ENCODE results near the gene PDK4. TPM values are rescaled to one million over a fixed set of nuclear protein-coding genes. Genes with fewer than 3 reads are reported as not detected.

Gene PDK4
- total RNA-seq, 1 experiment from 2014 or later, result 7.1 TPM

DNA sequence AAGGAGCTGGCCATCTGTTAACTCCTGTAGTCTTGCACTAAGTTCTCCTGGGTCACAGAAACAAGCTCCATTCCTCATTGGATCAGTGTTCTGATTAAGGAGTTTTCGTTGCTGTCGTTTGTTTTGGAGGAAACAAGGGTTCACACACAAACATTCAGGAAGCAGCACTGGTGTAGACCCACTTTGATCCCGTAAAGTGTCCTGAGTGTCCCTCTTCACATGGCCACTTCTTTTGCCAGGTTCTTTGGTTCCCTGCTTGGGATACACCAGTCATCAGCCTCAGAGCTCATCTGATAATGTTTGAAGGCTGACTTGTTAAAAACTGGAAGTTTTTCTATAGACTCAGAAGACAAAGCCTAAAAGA lies 10.9 kb downstream of the PDK4 start:
- BruUV-seq (replicated peaks), result no TSS peak
- H3K4me3 Mint-ChIP-seq (ENCODE audit: low read depth, unreplicated experiment), result no peak overlapping the region
- H3K9me3 Mint-ChIP-seq (ENCODE audit: low read depth, unreplicated experiment), result no peaks in the 10 kb centered on the region
- H3K36me3 Mint-ChIP-seq (ENCODE audit: insufficient read depth, unreplicated experiment), result no peaks in the 10 kb centered on the region
- intact Hi-C loops (cut with micrococcal nuclease; ENCODE audit: unreplicated experiment), result loop anchor here (5.0 kb wide), 1 partner anchor 38 kb away; no protein-coding TSS in a partner anchor
- TF ChIP-seq, protein P1, sequence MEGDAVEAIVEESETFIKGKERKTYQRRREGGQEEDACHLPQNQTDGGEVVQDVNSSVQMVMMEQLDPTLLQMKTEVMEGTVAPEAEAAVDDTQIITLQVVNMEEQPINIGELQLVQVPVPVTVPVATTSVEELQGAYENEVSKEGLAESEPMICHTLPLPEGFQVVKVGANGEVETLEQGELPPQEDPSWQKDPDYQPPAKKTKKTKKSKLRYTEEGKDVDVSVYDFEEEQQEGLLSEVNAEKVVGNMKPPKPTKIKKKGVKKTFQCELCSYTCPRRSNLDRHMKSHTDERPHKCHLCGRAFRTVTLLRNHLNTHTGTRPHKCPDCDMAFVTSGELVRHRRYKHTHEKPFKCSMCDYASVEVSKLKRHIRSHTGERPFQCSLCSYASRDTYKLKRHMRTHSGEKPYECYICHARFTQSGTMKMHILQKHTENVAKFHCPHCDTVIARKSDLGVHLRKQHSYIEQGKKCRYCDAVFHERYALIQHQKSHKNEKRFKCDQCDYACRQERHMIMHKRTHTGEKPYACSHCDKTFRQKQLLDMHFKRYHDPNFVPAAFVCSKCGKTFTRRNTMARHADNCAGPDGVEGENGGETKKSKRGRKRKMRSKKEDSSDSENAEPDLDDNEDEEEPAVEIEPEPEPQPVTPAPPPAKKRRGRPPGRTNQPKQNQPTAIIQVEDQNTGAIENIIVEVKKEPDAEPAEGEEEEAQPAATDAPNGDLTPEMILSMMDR (IDR thresholded peaks at IDR 0.05; ENCODE audit: unreplicated experiment), result no peak
- no peak overlapping the region for H3K27ac Mint-ChIP-seq (ENCODE audit: unreplicated experiment)
- CTCF ChIA-PET, result no interaction called here
- H3K4me1 Mint-ChIP-seq (ENCODE audit: low read depth, unreplicated experiment), result no peaks in the 10 kb centered on the region
- no peak for DNase-seq
- H3K27me3 Mint-ChIP-seq (ENCODE audit: unreplicated experiment), result no peaks in the 10 kb centered on the region

DNA sequence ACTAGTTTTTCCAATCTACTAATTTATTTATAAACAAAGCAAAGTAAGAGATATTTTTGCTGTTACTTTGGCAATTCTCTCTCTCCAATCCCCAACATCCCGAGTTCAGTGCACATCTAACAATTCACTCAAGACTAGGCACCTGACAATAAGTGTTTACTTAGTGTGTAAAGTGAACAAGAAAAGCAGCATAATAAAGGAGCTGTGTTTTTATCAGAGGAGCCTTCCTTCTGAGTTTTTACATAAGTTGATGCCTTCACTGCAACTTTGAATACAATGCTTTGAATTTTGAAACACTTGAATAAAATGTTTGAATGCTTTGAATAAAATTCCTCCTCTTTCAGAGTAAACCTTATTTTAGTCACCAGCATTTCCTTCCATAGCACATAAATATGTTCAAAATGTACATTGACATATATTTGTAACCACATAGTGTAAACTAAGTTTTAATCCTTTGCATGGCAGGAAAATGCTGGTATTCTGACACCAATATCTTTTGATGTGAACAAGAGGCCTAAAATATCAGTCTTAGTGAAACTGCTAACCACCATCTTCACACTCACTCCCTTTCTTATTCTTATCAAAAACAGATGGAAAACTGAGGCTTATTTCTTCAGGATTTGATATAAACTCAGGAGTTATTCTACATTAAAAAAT lies 11.4 kb downstream of the PDK4 start:
- Mint-ChIP-seq H3K27me3 (ENCODE audit: unreplicated experiment) (no peaks in the 10 kb centered on the region), H3K4me3 (ENCODE audit: low read depth, unreplicated experiment) (no peak overlapping the region), H3K36me3 (ENCODE audit: insufficient read depth, unreplicated experiment) (no peaks in the 10 kb centered on the region), H3K9me3 (ENCODE audit: low read depth, unreplicated experiment) (no peaks in the 10 kb centered on the region), H3K27ac (ENCODE audit: unreplicated experiment) (no peak overlapping the region), H3K4me1 (ENCODE audit: low read depth, unreplicated experiment) (no peaks in the 10 kb centered on the region)
- intact Hi-C loops (cut with micrococcal nuclease; ENCODE audit: unreplicated experiment), result loop anchor here (5.0 kb wide), 1 partner anchor 38 kb away; no protein-coding TSS in a partner anchor
- TF ChIP-seq, protein P1 (IDR thresholded peaks at IDR 0.05; ENCODE audit: unreplicated experiment), result no peak
- CTCF ChIA-PET, result no interaction called here
- DNase-seq, result no peak
- no TSS peak for BruUV-seq (replicated peaks)

DNA sequence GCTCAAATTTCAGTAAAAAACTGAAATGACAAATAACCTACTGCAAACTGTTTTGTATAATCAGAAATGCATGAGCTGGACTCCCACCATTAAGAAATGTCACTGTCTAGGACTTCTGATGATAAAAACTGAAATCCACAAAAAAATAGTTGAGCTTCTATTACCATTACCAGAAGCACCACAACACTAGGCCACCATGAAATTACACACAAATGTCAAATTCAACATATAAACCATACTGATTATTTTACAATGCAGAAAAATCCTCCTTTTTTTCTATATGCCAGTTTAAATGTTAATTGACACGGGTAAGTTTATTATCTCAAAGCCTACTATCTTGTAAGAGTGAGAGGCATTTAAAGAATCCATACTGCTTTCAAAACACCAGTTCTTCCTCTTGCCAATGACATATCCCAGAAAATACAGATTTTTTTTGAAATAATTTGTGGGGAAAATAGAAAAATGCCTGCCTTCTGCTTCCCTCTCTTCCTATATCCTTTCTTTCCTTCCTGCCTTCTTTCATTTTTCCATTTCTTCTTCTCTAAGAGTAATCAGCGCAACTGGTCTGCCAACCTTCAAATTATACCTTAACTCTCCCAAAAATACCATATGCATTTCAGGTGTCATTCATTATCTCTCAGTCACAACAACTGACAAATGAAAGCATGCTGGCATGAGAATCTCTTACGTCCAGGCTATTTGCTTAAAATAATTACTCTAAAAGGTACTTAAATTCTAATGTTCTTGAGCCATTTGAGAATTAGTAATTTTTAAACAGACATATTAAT lies 12.3 kb downstream of the PDK4 start:
- BruUV-seq (replicated peaks), result no TSS peak
- CTCF ChIA-PET, result no interaction called here
- no peak for DNase-seq

DNA sequence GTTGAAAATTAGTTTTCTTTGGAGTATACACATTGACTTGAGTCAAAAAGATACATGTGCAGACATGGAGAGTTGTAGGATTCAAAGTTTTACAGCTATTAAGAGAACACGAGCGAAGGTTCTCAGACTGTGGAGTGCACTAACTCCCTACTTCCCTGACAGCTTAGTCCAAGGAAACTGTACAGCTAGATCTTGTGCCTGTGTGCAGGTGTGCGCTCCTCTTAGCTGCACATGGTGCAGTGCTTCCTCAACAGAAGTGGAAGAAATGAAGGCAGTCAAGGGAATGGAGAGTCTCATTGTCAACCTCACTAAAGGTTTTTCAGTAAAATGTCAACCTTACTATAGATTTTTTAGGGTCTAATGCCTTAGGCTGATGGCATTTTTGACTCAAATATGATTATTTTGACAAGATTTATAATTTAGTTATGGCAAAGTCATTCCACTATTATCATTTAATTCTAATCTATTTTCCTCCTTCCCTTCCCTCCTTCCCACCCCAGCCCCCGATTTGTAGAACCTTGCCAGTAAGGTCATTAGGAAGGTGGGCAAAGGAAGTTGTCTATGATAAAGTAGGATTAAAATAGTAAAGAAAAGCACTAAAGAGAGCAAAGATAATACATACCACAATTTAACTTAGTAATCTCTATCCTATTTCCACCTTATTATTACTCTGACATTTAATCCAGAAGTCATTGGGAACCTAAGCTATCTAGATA lies 13.6 kb downstream of the PDK4 start:
- no TSS peak for BruUV-seq (replicated peaks)
- Mint-ChIP-seq H3K4me1 (ENCODE audit: low read depth, unreplicated experiment) (no peaks in the 10 kb centered on the region), H3K4me3 (ENCODE audit: low read depth, unreplicated experiment) (no peak overlapping the region), H3K36me3 (ENCODE audit: insufficient read depth, unreplicated experiment) (no peaks in the 10 kb centered on the region), H3K9me3 (ENCODE audit: low read depth, unreplicated experiment) (no peaks in the 10 kb centered on the region), H3K27ac (ENCODE audit: unreplicated experiment) (no peak overlapping the region), H3K27me3 (ENCODE audit: unreplicated experiment) (no peaks in the 10 kb centered on the region)
- intact Hi-C loops (cut with micrococcal nuclease; ENCODE audit: unreplicated experiment), result no loop called here
- CTCF ChIA-PET, result no interaction called here
- TF ChIP-seq, protein P1 (IDR thresholded peaks at IDR 0.05; ENCODE audit: unreplicated experiment), result no peak
- DNase-seq, result no peak

More for the DNA sequence above, 12.3 kb downstream of the PDK4 start:
- intact Hi-C loops (cut with micrococcal nuclease; ENCODE audit: unreplicated experiment), result no loop called here
- TF ChIP-seq, protein P1 (IDR thresholded peaks at IDR 0.05; ENCODE audit: unreplicated experiment), result no peak
- Mint-ChIP-seq H3K9me3 (ENCODE audit: low read depth, unreplicated experiment) (no peaks in the 10 kb centered on the region), H3K27me3 (ENCODE audit: unreplicated experiment) (no peaks in the 10 kb centered on the region), H3K27ac (ENCODE audit: unreplicated experiment) (no peak overlapping the region), H3K36me3 (ENCODE audit: insufficient read depth, unreplicated experiment) (no peaks in the 10 kb centered on the region), H3K4me1 (ENCODE audit: low read depth, unreplicated experiment) (no peaks in the 10 kb centered on the region), H3K4me3 (ENCODE audit: low read depth, unreplicated experiment) (no peak overlapping the region)

Data from Calu3 (cell line).